Activated CD4-positive, alpha-beta T cell treated with anti-CD3 and anti-CD28 coated beads, Interleukin-2, amount 50 U/mL, for 48 hours (primary cell): ENCODE results near the gene PCDH17.

Source experiments
- DNase-seq, 2 experiments: peaks; one replicate each; pipeline ENCODE4 v3.0.0-alpha.2; 2020

The PCDH17 gene

DNA sequence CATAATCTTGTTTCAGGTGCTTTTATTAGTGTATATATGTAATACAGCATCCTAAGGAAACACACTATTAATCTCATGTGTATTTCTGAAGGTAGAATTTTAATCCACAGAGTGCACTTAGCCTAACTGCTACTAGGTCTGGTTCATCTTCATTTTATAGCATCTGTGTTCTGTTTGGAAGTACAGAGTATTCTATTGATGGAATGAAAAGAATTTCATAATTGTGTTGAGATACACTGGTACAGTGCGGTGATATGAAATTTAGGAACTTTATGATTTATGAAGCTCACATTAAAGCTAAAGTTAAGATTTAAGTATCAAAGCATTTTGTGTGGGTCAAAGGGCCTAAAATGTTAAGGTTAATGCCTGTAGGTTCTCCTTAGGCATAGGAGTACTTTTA, 6.0 kb downstream of the PCDH17 start:
- no peak for DNase-seq

GRCh38 chr13:57638186-57638890, 6.8 kb downstream of the PCDH17 start:
- no peak for DNase-seq

- no peak for DNase-seq
Observed at GRCh38 chr13:57640607-57641006, 9.1 kb downstream of the PCDH17 start.

- DNase-seq = no peak
Observed at GRCh38 chr13:57641051-57641450, 9.5 kb downstream of the PCDH17 start.

DNA sequence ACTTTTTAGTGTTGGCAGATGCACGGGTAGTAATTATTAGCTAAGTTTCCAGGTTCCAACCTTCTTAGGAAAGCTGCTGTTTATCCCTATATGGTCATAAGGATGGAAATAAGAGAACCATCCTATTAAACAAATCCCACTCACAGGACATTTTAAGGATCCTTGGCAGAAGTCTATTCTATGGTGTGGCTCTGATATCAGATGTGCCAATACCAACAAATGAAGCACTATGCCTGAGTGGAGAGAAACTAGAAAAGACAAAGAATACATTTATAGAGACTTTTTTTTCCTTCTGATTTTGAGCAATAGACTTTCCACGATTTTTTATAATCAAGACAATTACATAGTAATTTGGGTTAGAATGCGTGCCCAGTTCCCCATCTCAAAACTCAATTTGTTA, 12.6 kb downstream of the PCDH17 start:
- DNase-seq = no peak

DNA sequence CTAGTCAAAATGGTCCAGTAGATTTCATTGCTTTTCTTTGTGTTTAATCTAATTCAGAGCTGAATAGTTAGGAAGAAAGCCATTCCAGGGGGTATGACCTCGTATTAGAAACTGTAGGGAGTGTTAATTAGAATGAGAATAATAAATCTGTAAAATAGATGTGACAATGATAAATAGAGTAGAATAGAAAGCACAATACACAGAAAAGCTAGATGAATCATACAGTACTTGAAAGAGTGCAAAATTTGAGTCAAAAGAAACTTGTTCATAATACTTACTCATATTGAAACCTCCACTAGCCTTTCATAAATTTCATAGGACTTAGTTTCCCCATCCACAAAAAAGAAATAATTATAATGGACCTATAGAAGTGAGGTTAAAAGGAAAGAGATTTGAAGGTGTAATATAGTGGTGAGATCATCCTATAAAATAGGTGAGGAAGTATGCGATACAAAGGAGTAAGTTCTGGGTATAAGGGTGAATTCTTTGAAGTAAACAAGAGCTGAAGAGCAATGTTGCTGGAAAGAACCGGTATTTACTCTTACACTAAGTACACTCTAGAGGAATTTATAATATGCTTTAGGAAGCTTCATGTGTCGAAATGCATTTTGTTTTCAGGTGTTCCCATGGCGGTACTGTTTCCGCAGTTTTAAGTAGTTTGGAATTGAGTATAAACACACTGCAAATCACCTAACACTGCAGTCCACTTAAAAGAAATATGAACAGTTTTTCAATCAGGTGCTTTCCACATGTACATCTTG, 21.9 kb downstream of the PCDH17 start:
- DNase-seq = no peak

DNA sequence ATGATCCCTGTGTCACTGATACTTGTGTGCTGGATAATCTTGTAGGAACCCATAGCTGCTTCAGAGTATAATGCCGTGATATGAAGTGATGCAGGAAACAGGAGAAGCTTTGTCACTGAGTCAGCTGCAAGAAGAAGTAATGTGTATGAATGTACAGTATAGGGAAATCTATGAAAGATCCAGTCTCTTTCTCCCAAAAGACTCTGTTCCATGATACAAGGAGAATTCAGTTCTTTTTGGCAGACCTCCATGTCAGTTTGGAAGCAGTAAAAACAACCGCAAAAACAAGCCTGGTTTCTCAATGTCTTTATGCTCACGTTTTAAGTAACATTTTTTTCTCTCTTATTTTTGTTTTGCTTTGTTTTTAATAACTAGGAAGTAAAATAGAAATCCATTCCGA, 33.9 kb downstream of the PCDH17 start:
- no peak for DNase-seq

DNA sequence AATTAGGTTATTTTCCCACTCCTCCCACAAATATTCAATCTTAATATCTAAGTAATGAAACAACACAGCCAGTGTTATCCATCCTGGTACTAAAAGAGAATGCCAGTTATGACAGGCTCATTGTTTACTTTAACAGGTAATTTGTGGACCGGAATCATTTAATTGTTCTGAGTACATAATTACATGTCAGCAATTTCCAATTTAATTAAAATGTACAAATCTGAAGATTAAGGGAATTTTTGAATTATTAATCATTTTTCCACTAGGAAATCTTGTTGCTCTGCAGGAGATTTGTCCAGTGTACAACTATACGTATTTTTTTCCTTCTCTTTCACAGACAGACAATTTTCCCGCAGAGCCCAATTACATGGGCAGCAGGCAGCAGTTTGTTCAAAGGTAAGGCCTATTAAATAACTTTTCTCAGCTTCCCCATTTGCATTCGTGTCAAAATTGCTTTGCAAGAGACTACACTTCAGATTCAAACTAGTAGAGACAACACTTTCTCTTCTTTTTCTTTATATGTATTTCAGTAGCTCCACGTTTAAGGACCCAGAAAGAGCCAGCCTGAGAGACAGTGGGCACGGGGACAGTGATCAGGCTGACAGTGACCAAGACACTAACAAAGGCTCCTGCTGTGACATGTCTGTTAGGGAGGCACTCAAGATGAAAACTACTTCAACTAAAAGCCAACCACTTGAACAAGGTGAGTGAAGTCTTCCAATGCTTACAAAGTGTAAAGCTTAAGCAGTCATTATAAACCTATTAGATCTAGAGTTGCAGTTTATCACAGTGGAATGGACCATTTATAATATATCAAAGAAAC, 34.8 kb downstream of the PCDH17 start:
- DNase-seq = no peak

GRCh38 chr13:57672168-57672567, 40.6 kb downstream of the PCDH17 start:
- DNase-seq = no peak

DNA sequence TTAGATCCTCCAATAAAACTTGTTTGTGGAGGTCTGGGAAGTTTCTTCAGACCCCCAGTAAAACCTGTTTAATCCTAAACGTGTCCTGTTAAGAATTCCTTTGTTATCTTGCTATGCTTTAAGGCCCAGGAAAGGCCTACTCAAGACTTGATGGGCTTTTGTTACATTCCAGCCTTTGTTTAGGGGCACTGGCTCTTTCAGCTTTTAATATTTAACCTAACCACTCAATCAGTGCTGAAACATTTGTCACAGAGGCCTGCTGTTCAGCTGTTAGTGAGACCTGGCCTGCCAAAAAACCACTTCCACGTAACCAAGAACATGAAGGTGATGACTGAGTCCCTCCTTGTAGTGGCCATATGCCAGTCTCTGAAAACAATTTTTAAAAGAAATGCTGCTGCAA, 41.7 kb downstream of the PCDH17 start:
- DNase-seq = no peak

- no peak for DNase-seq
Observed at GRCh38 chr13:57675526-57675925, 44.0 kb downstream of the PCDH17 start.

- no peak for DNase-seq
Observed at GRCh38 chr13:57680609-57681008, 49.1 kb downstream of the PCDH17 start.

DNA sequence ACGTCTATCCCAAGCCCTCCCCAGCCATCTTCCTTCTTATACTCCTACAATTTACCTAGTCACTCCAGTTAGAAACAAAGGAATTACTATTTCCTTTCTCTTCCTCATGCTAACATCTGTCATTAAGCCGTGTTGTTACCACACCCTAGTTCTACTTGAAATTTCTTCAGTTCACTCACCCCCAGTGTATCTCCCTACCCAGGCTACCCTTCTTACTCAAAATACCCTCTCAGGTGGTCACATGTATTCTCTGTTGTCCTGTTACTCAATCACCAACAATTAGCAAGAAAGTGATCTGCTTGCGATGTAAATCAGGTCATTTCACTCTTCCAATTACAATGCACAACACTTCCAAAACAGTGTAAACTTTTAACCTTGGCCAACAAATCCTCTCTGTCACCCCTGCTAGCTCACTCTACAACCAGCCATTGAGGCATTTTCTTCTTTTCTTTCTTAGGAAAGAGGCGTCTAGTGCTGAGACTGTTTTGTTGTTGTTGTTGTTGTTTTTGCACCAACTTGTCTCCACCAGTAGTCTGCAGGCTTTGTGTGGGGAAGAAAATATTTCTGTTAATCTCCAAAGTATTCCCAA, 50.7 kb downstream of the PCDH17 start:
- DNase-seq = no peak

DNA sequence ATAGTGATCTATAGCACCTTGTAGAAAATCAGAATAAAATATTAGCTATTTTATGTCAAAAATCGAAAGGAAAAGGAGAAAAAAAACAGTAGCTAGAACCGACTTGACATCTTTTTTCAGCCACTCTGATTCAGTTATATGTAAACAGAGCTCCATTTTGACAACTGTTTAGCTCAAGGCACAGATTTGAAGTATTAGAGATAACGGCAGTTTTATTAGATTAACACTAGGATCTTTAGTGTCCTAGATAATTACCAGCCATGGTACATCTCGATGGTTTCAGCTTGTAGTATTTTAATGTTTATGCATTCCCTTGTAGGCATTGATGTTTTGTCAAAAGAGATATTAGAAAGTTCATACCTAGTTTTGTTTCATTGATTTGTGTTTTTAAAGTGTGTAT, 67.3 kb downstream of the PCDH17 start:
- DNase-seq = no peak

GRCh38 chr13:57704031-57704430, 72.5 kb downstream of the PCDH17 start:
- DNase-seq = no peak

DNA sequence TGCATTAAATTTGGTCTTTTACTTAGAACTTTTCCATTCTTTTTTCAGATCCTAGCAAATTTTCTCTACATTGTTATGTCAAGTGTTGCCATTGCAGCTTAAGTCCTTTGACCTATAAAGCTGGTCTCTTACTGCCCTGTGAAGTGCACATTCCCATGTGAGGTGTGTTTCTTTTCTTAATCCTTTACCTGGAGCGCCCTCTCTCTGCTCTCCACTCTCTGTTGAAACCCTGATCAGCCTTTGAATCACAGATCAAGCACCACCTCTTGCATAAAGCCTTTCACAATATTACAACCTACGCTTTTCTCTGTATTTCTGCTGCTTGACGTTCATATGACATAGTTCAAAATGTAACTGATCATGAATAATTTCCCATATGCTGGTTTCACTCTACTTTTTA, 84.8 kb downstream of the PCDH17 start:
- DNase-seq = no peak

DNA sequence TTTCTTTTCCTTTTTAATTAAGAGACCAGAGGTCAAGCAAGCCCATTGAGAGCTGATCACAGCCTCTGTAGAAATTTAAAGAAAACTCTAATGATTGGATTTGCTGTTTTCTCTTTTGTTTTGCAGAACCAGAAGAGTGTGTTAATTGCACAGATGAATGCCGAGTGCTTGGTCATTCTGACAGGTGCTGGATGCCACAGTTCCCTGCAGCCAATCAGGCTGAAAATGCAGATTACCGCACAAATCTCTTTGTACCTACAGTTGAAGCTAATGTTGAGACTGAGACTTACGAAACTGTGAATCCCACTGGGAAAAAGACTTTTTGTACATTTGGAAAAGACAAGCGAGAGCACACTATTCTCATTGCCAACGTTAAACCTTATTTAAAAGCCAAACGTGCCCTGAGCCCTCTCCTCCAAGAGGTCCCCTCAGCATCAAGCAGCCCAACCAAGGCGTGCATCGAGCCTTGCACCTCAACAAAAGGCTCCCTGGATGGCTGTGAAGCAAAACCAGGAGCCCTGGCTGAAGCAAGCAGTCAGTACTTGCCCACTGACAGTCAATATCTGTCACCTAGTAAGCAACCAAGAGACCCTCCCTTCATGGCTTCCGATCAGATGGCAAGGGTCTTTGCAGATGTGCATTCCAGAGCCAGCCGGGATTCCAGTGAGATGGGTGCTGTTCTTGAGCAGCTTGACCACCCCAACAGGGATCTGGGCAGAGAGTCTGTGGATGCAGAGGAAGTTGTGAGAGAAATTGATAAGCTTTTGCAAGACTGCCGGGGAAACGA, 93.1 kb downstream of the PCDH17 start:
- DNase-seq = no peak

DNA sequence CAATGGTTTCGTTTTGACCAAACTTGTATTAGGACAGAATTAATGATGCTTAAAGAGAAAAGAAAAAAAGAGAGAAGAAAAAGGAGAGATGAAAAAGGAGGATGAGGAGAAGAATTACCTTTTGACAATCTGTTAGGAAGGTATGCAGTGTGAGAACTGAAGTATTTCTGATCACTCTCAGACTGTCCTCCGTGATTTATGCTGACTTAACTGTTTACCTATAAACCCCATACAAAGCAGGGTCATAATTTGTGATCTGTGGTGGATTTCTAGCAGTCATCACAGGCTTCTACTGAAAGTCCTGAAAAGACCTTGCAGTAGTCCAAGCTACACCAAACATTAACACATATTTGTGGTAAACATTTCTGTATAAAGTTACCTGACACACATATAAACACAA, 93.9 kb downstream of the PCDH17 start:
- DNase-seq = no peak

DNA sequence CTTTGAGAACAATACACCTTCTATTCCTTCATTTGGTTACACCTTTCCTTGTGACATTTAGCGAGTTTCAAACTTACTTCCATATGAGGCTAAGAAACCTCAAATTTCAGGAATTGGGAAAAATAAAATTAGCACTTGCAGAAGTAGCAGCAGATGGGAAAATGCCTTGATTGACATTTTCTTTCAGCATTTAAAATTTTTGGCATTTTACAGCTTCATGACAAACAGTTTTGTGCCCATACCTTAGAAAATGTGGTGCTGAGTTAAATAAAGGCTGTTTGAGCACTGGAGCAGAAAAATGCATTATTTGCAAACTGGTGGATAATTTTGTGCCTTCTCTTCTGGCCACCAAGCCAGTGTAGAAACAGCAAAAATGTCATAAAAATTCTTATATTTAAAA, 95.4 kb downstream of the PCDH17 start:
- DNase-seq = no peak

DNA sequence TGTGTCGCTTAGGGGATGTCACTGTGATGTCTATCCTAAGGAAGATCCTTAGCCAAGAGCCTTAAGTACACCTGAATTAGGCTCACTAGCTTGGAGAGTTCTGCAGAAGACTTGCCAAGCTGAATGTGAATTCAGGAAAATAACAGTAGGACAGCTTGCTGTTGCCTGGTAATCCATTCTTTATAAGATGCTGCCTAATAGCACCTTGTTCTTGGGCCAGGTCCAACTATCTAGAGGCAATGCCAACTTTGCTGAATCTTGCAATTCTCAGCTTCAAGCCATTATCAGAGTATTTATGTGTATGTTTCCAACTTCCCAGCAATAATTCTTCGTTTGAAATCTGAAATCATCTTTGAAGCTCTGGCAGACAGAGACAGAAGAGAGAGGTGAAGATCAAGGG, 102.8 kb downstream of the PCDH17 start:
- no peak for DNase-seq

DNA sequence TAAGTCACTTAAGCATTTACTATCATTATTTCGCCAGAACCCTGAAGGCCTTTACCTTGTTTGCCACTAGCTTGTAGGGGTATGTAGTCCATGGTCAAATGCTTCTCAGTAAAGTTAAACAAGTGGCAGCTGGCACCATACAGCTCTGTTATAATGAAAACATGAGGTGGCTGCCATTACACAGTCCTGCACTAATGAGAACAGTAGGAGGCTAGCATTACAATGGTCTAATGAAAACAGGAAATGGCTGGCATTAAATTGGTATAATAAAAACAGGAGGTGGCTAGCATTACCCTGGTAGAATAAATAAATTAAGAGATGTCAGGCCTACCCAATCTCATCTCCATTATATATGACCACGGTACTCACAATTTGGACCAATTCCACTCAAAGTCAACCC, 107.5 kb downstream of the PCDH17 start:
- no peak for DNase-seq

GRCh38 chr13:57739543-57740190, 108.1 kb downstream of the PCDH17 start:
- no peak for DNase-seq
